Smooth muscle cell (in vitro differentiated cells): ENCODE measurements around the gene AATK. TPM values are rescaled to one million over a fixed set of nuclear protein-coding genes. Genes with fewer than 3 reads are reported as not detected.

Source experiments
- DNase-seq: peaks from one replicate; lab custom pipeline; 2025; ENCODE audit not compliant: unreplicated experiment; lab: John Stamatoyannopoulos, UW
- H2AFZ ChIP-seq: fragments of 200-600 bp; sonication (generic); 2 replicates; pipeline ENCODE4 v1.6.0; 2016; ENCODE audit warnings: antibody characterized with exemption, low read depth, mild to moderate bottlenecking
- H3F3A ChIP-seq: fragments of 200-600 bp; sonication (generic); 2 replicates; pipeline ENCODE4 v1.6.0; 2017; ENCODE audit warnings: antibody characterized with exemption, low read depth
- H3K27ac ChIP-seq: fragments of 200-600 bp; sonication (generic); 2 replicates; pipeline ENCODE4 v1.5.1; 2016; ENCODE audit warnings: low read depth, mild to moderate bottlenecking
- H3K27me3 ChIP-seq: fragments of 200-600 bp; sonication (generic); 2 replicates; pipeline ENCODE4 v1.6.1; 2016; ENCODE audit warnings: low read depth, mild to moderate bottlenecking
- H3K36me3 ChIP-seq: fragments of 200-600 bp; sonication (generic); 2 replicates; pipeline ENCODE4 v1.5.1; 2016; ENCODE audit warnings: low read depth
- H3K4me1 ChIP-seq: fragments of 200-600 bp; sonication (generic); 2 replicates; pipeline ENCODE4 v1.5.1; 2016; ENCODE audit warnings: low read depth
- H3K4me2 ChIP-seq: fragments of 200-600 bp; sonication (generic); 2 replicates; pipeline ENCODE4 v1.6.0; 2016; ENCODE audit warnings: mild to moderate bottlenecking
- H3K4me3 ChIP-seq: fragments of 200-600 bp; sonication (generic); 2 replicates; pipeline ENCODE4 v1.5.1; 2016; ENCODE audit warnings: mild to moderate bottlenecking
- H3K79me2 ChIP-seq: fragments of 200-600 bp; sonication (generic); 2 replicates; pipeline ENCODE4 v1.6.0; 2016; ENCODE audit warnings: low read depth, mild to moderate bottlenecking
- H3K9ac ChIP-seq: fragments of 200-600 bp; sonication (generic); 2 replicates; pipeline ENCODE4 v1.6.0; 2016; ENCODE audit warnings: low read depth
- H3K9me3 ChIP-seq: fragments of 200-600 bp; sonication (generic); replicated peaks from 2 replicates; pipeline ENCODE4 v1.5.1; 2016; ENCODE audit warnings: low read depth
- H4K20me1 ChIP-seq: fragments of 200-600 bp; sonication (generic); 2 replicates; pipeline ENCODE4 v1.6.0; 2016; ENCODE audit warnings: low read depth
- WGBS: methylation state at CpG from one replicate; pipeline ENCODE4 v1.1.7; 2016; ENCODE audit warnings: low lambda C conversion rate; 5-methylcytosine and 5-hydroxymethylcytosine counted together
- polyA plus RNA-seq: library from polyadenylated mRNA; unstranded; fragments of >200 nt; fragmentation: Nextera tagmentation; extraction: Ambion mirVana; gene quantifications from 2 replicates; pipeline ENCODE4 v1.2.1, GENCODE V29; 2016
- total RNA-seq: library from RNA; depleted of rRNA; stranded (reverse); fragments of >200 nt; gene quantifications from 2 replicates; pipeline ENCODE4 v1.2.3, GENCODE V29; 2014
- TF ChIP-seq, protein P1 (sequence below): fragments of 200-600 bp; sonication (generic); IDR thresholded peaks from 2 replicates; pipeline ENCODE4 v1.5.1; 2017; ENCODE audit warnings: borderline replicate concordance, mild to moderate bottlenecking, antibody characterized with exemption; ENCODE audit not compliant: insufficient read depth, poor library complexity, severe bottlenecking

AATK gene
- total and polyA plus RNA-seq, 2 experiments from 2014 or later = 0.61 to 0.67 TPM

DNA sequence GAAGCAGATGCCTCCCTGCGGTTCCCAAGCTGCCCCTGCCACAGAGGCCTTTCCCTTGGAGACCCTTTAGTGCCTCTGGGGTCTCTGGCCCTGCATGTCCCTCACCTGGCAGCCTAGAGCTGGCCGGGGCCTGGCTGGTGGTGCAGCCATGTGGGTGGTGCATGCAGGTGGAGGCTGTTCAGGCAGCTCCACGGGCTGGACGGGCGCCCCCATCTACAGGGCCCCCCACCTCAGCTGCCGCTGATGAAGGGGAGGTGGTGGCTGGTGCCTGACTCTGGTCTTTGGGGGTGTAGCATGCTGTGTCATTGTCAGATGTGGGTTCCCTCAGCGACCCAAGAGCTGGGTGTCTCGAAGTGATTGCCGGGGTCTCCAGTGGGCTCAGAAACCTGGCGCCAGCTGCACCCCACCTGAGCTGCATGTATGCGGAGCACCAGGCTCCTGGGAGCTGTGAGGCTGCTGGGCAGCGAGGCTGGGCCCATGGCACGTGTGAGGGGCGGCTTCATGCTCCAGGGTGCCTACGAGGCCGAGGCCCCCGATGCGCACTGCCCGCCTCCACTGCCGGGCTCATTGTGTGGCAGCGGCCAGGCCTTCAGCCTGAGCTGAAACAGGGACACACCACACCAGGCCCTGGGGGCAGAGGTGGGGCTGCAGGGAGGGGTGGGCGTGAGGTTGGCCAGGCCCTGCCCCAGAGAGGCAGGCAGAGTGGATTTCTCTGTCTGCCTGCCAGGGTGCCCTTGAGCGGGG is 74.1 kb downstream of the AATK start:
- Histone ChIP-seq H3K36me3 (no peaks in the 10 kb centered on the region), H3K4me2 (no peak overlapping the region), H3K27me3 (no peaks in the 10 kb centered on the region), H3K79me2 (no peaks in the 10 kb centered on the region), H3K4me3 (no peak overlapping the region), H3F3A (peaks cover 9% of the 10 kb centered on the region), H3K27ac (no peak overlapping the region), H3K9me3 (no peaks in the 10 kb centered on the region), H4K20me1 (peaks cover 48% of the 10 kb centered on the region), H2AFZ (no peak overlapping the region), H3K9ac (no peak overlapping the region), H3K4me1 (peaks cover 30% of the 10 kb centered on the region)
- DNase-seq = no peak
- WGBS = 99% methylated on average over 23 of the region's 23 CpGs
- TF ChIP-seq, protein P1, sequence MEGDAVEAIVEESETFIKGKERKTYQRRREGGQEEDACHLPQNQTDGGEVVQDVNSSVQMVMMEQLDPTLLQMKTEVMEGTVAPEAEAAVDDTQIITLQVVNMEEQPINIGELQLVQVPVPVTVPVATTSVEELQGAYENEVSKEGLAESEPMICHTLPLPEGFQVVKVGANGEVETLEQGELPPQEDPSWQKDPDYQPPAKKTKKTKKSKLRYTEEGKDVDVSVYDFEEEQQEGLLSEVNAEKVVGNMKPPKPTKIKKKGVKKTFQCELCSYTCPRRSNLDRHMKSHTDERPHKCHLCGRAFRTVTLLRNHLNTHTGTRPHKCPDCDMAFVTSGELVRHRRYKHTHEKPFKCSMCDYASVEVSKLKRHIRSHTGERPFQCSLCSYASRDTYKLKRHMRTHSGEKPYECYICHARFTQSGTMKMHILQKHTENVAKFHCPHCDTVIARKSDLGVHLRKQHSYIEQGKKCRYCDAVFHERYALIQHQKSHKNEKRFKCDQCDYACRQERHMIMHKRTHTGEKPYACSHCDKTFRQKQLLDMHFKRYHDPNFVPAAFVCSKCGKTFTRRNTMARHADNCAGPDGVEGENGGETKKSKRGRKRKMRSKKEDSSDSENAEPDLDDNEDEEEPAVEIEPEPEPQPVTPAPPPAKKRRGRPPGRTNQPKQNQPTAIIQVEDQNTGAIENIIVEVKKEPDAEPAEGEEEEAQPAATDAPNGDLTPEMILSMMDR = no peak

DNA sequence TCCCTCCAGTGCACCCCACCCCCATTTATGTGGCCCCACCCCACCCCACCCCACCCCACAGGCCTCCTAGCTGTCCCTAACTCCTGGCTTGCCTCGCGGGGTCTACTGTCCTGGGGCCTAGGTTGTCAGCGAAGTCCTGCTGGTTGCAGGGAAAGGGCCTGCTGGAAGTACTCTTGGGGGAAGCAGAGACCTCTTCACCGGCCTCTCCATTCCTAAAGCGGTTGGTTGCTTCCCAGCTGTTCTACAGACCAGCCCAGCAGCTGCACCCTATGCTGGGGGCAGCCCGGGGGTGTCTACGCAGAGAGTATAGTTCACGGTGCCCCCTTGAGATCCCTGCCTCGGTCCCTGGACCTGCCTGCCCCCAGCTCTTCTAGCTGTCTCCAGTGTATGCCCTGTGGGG is 74.9 kb downstream of the AATK start:
- H3K4me2 ChIP-seq = no peak overlapping the region
- DNase-seq = no peak
- no peaks in the 10 kb centered on the region for H3K27me3 ChIP-seq
- no peak overlapping the region for H3K4me3 ChIP-seq
- no peaks in the 10 kb centered on the region for H3K79me2 ChIP-seq
- TF ChIP-seq, protein P1 = no peak
- H3K9me3 ChIP-seq = no peaks in the 10 kb centered on the region
- no peak overlapping the region for H2AFZ ChIP-seq
- peaks cover 25% of the 10 kb centered on the region for H3K4me1 ChIP-seq
- peaks cover 54% of the 10 kb centered on the region for H4K20me1 ChIP-seq
- no peak overlapping the region for H3K9ac ChIP-seq
- H3K27ac ChIP-seq = no peak overlapping the region
- no peaks in the 10 kb centered on the region for H3K36me3 ChIP-seq
- WGBS = 90% methylated on average over 9 of the region's 9 CpGs
- H3F3A ChIP-seq = peaks cover 4% of the 10 kb centered on the region

DNA sequence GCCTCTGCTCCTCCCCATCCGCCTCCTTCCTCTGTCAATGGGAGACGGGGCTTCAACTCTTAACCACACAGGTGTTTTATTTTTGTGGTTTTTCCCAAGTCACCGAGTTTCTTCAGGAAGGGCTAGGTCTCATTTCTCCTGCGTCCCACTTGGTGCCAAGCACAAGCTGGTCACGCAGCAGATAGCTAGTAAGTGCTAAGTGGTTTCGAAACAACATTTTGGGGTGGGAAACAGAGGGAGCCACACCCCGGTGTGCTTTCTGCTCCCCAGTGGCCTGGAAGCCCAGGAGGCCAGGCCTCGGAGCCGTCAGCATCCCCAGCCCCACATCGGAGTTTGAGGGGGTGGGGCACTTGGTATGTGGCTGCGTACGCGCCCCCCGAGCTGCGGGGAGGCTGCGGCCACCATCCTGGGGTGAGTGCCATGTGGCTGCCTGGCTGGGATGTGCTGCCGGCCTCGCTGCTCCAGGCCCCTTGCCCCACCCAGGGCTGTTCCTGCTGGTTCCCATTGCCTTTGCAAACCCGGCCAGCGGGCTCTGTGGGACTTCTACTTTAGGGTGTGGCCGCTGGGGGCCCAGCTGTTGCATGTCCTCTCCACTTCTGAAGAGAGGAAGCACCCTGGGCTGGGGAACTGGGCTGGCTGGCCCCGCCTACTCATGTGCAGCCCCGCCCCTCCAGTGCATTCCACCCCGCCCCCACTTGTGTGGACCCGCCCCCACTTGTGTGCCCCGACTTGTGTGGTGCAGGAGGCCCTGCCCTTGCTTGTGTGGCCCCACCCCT is 75.5 kb downstream of the AATK start:
- H4K20me1 ChIP-seq = peaks cover 55% of the 10 kb centered on the region
- H3K4me2 ChIP-seq = no peak overlapping the region
- no peaks in the 10 kb centered on the region for H3K27me3 ChIP-seq
- no peak overlapping the region for H2AFZ ChIP-seq
- H3K27ac ChIP-seq = no peak overlapping the region
- H3K4me3 ChIP-seq = no peak overlapping the region
- H3K79me2 ChIP-seq = no peaks in the 10 kb centered on the region
- H3K9ac ChIP-seq = no peak overlapping the region
- TF ChIP-seq, protein P1 = no peak
- peaks cover 20% of the 10 kb centered on the region for H3K4me1 ChIP-seq
- H3F3A ChIP-seq = peaks cover 2% of the 10 kb centered on the region
- DNase-seq = no peak
- WGBS = 78% methylated on average over 21 of the region's 26 CpGs
- H3K36me3 ChIP-seq = no peaks in the 10 kb centered on the region
- no peaks in the 10 kb centered on the region for H3K9me3 ChIP-seq
